ENCODE results near the gene KCNK13. TPM values are rescaled to one million over a fixed set of nuclear protein-coding genes. Genes with fewer than 3 reads are reported as not detected.
"Not testable (repeated sequence)": the region's sequence is repeated elsewhere in the genome, so short reads cannot be mapped to it uniquely, and the experiment has no call there.

KCNK13 gene
- total RNA-seq, 1 experiment from 2014 or later: not detected

GRCh38 chr14:90193925-90194324 lies 132.1 kb downstream of the KCNK13 start:
- no peaks in the 10 kb centered on the region for H3K9me2 ChIP-seq (replicated peaks; ENCODE audit: insufficient read depth, low read length)
- H3K4me1 ChIP-seq (ENCODE audit: low read length): peaks cover 5% of the 10 kb centered on the region
- H3K79me2 ChIP-seq (ENCODE audit: low read length): no peaks in the 10 kb centered on the region
- no peak overlapping the region for H3K4me2 ChIP-seq (ENCODE audit: low read depth, low read length, poor library complexity, severe bottlenecking)
- peak; percentile 78 for DNase-seq
- no peak overlapping the region for H3K9ac ChIP-seq (ENCODE audit: low read length)
- no peak overlapping the region for H2AFZ ChIP-seq (ENCODE audit: low read length)
- no peaks in the 10 kb centered on the region for H4K20me1 ChIP-seq (ENCODE audit: insufficient read depth, low read depth, low read length)
- no peaks in the 10 kb centered on the region for H3K36me3 ChIP-seq (ENCODE audit: insufficient read depth, low read length)
- H3K9me3 ChIP-seq (ENCODE audit: low read length): no peaks in the 10 kb centered on the region
- no peaks in the 10 kb centered on the region for H3K27me3 ChIP-seq (ENCODE audit: low read length)
- H3K27ac ChIP-seq (ENCODE audit: low read length): no peak overlapping the region
- no peak overlapping the region for H3K4me3 ChIP-seq (ENCODE audit: low read length)

- Histone ChIP-seq H2AFZ (ENCODE audit: low read length) (no peak overlapping the region), H3K9me3 (ENCODE audit: low read length) (no peaks in the 10 kb centered on the region), H3K4me2 (ENCODE audit: low read depth, low read length, poor library complexity, severe bottlenecking) (no peak overlapping the region), H3K36me3 (ENCODE audit: insufficient read depth, low read length) (no peaks in the 10 kb centered on the region), H3K79me2 (ENCODE audit: low read length) (no peaks in the 10 kb centered on the region), H4K20me1 (ENCODE audit: insufficient read depth, low read depth, low read length) (no peaks in the 10 kb centered on the region), H3K4me3 (ENCODE audit: low read length) (no peak overlapping the region), H3K9me2 (replicated peaks; ENCODE audit: insufficient read depth, low read length) (no peaks in the 10 kb centered on the region), H3K9ac (ENCODE audit: low read length) (no peak overlapping the region), H3K4me1 (ENCODE audit: low read length) (peaks cover 5% of the 10 kb centered on the region), H3K27ac (ENCODE audit: low read length) (no peak overlapping the region), H3K27me3 (ENCODE audit: low read length) (no peaks in the 10 kb centered on the region)
- no peak for DNase-seq
Observed at GRCh38 chr14:90194706-90195105, 132.9 kb downstream of the KCNK13 start.

- Histone ChIP-seq H3K27me3 (ENCODE audit: low read length) (no peaks in the 10 kb centered on the region), H3K9me3 (ENCODE audit: low read length) (no peaks in the 10 kb centered on the region), H3K4me2 (ENCODE audit: low read depth, low read length, poor library complexity, severe bottlenecking) (no peak overlapping the region), H4K20me1 (ENCODE audit: insufficient read depth, low read depth, low read length) (no peaks in the 10 kb centered on the region), H3K79me2 (ENCODE audit: low read length) (no peaks in the 10 kb centered on the region), H3K9ac (ENCODE audit: low read length) (no peak overlapping the region), H3K36me3 (ENCODE audit: insufficient read depth, low read length) (no peaks in the 10 kb centered on the region), H2AFZ (ENCODE audit: low read length) (no peak overlapping the region), H3K27ac (ENCODE audit: low read length) (no peak overlapping the region), H3K4me1 (ENCODE audit: low read length) (peaks cover 5% of the 10 kb centered on the region), H3K9me2 (replicated peaks; ENCODE audit: insufficient read depth, low read length) (no peaks in the 10 kb centered on the region), H3K4me3 (ENCODE audit: low read length) (no peak overlapping the region)
- no peak for DNase-seq
Observed at GRCh38 chr14:90198541-90199060, 136.8 kb downstream of the KCNK13 start.

- DNase-seq; H2AFZ ChIP-seq (ENCODE audit: low read length): not testable (repeated sequence)
Observed at GRCh38 chr14:90200546-90200945, 138.8 kb downstream of the KCNK13 start.

GRCh38 chr14:90201344-90201743 lies 139.6 kb downstream of the KCNK13 start:
- DNase-seq: no peak
- H3K9me2 ChIP-seq (replicated peaks; ENCODE audit: insufficient read depth, low read length): no peaks in the 10 kb centered on the region
- H3K9ac ChIP-seq (ENCODE audit: low read length): no peak overlapping the region
- H3K4me2 ChIP-seq (ENCODE audit: low read depth, low read length, poor library complexity, severe bottlenecking): no peak overlapping the region
- H3K79me2 ChIP-seq (ENCODE audit: low read length): no peaks in the 10 kb centered on the region
- no peak overlapping the region for H2AFZ ChIP-seq (ENCODE audit: low read length)
- H3K27ac ChIP-seq (ENCODE audit: low read length): no peak overlapping the region
- H3K27me3 ChIP-seq (ENCODE audit: low read length): no peaks in the 10 kb centered on the region; the same call in 1 of the 2 replicates
- no peaks in the 10 kb centered on the region for H3K36me3 ChIP-seq (ENCODE audit: insufficient read depth, low read length)
- H3K4me1 ChIP-seq (ENCODE audit: low read length): no peaks in the 10 kb centered on the region
- H4K20me1 ChIP-seq (ENCODE audit: insufficient read depth, low read depth, low read length): no peaks in the 10 kb centered on the region
- H3K4me3 ChIP-seq (ENCODE audit: low read length): no peak overlapping the region
- no peaks in the 10 kb centered on the region for H3K9me3 ChIP-seq (ENCODE audit: low read length)

More at GRCh38 chr14:90200546-90200945, 138.8 kb downstream of the KCNK13 start:
- not testable (repeated sequence) for H4K20me1 ChIP-seq (ENCODE audit: insufficient read depth, low read depth, low read length); H3K27ac ChIP-seq (ENCODE audit: low read length); H3K27me3 ChIP-seq (ENCODE audit: low read length); H3K9ac ChIP-seq (ENCODE audit: low read length); H3K4me2 ChIP-seq (ENCODE audit: low read depth, low read length, poor library complexity, severe bottlenecking); H3K79me2 ChIP-seq (ENCODE audit: low read length); H3K9me3 ChIP-seq (ENCODE audit: low read length); H3K4me3 ChIP-seq (ENCODE audit: low read length); H3K9me2 ChIP-seq (replicated peaks; ENCODE audit: insufficient read depth, low read length); H3K36me3 ChIP-seq (ENCODE audit: insufficient read depth, low read length); H3K4me1 ChIP-seq (ENCODE audit: low read length)

GRCh38 chr14:90204516-90204915 lies 142.7 kb downstream of the KCNK13 start:
- H3K9me2 ChIP-seq (replicated peaks; ENCODE audit: insufficient read depth, low read length): no peaks in the 10 kb centered on the region
- no peak overlapping the region for H3K27ac ChIP-seq (ENCODE audit: low read length)
- no peak overlapping the region for H3K4me3 ChIP-seq (ENCODE audit: low read length)
- no peaks in the 10 kb centered on the region for H4K20me1 ChIP-seq (ENCODE audit: insufficient read depth, low read depth, low read length)
- no peaks in the 10 kb centered on the region for H3K4me1 ChIP-seq (ENCODE audit: low read length)
- H2AFZ ChIP-seq (ENCODE audit: low read length): no peak overlapping the region
- no peaks in the 10 kb centered on the region for H3K36me3 ChIP-seq (ENCODE audit: insufficient read depth, low read length)
- no peaks in the 10 kb centered on the region; the same call in 1 of the 2 replicates for H3K27me3 ChIP-seq (ENCODE audit: low read length)
- H3K9me3 ChIP-seq (ENCODE audit: low read length): no peaks in the 10 kb centered on the region
- DNase-seq: no peak
- no peak overlapping the region for H3K4me2 ChIP-seq (ENCODE audit: low read depth, low read length, poor library complexity, severe bottlenecking)
- H3K79me2 ChIP-seq (ENCODE audit: low read length): no peaks in the 10 kb centered on the region
- no peak overlapping the region for H3K9ac ChIP-seq (ENCODE audit: low read length)

- Histone ChIP-seq H3K27ac (ENCODE audit: low read length) (no peak overlapping the region), H3K9ac (ENCODE audit: low read length) (no peak overlapping the region), H3K9me2 (replicated peaks; ENCODE audit: insufficient read depth, low read length) (no peaks in the 10 kb centered on the region), H3K9me3 (ENCODE audit: low read length) (no peaks in the 10 kb centered on the region), H3K79me2 (ENCODE audit: low read length) (no peaks in the 10 kb centered on the region), H3K27me3 (ENCODE audit: low read length) (no peaks in the 10 kb centered on the region), H3K4me3 (ENCODE audit: low read length) (no peak overlapping the region), H3K36me3 (ENCODE audit: insufficient read depth, low read length) (no peaks in the 10 kb centered on the region), H4K20me1 (ENCODE audit: insufficient read depth, low read depth, low read length) (no peaks in the 10 kb centered on the region), H3K4me2 (ENCODE audit: low read depth, low read length, poor library complexity, severe bottlenecking) (no peak overlapping the region), H2AFZ (ENCODE audit: low read length) (no peak overlapping the region), H3K4me1 (ENCODE audit: low read length) (peaks cover 6% of the 10 kb centered on the region)
- no peak for DNase-seq
Observed at GRCh38 chr14:90213099-90213748, 151.4 kb downstream of the KCNK13 start.

GRCh38 chr14:90228478-90228877 lies 166.7 kb downstream of the KCNK13 start:
- Histone ChIP-seq H4K20me1 (ENCODE audit: insufficient read depth, low read depth, low read length) (no peaks in the 10 kb centered on the region), H3K9me2 (replicated peaks; ENCODE audit: insufficient read depth, low read length) (no peaks in the 10 kb centered on the region), H3K9me3 (ENCODE audit: low read length) (no peaks in the 10 kb centered on the region), H3K27ac (ENCODE audit: low read length) (no peak overlapping the region), H3K79me2 (ENCODE audit: low read length) (no peaks in the 10 kb centered on the region), H3K4me1 (ENCODE audit: low read length) (0 out of 2 replicates have a peak, but pooled peaks cover 3% of the 10 kb centered on the region), H3K27me3 (ENCODE audit: low read length) (no peaks in the 10 kb centered on the region), H3K9ac (ENCODE audit: low read length) (no peak overlapping the region), H3K36me3 (ENCODE audit: insufficient read depth, low read length) (no peaks in the 10 kb centered on the region), H3K4me2 (ENCODE audit: low read depth, low read length, poor library complexity, severe bottlenecking) (no peak overlapping the region), H2AFZ (ENCODE audit: low read length) (no peak overlapping the region), H3K4me3 (ENCODE audit: low read length) (no peak overlapping the region)
- DNase-seq: no peak
